GM11168 (cell line): ENCODE measurements around the gene PPP3CA.
"Not testable (repeated sequence)": the region's sequence is repeated elsewhere in the genome, so short reads cannot be mapped to it uniquely, and the experiment has no call there.

Experiments used
- in situ Hi-C: fragments of 300-500 bp; cut with MboI; formaldehyde crosslinking; loops from one replicate; pipeline ENCODE4 v1.12.0; 2022; ENCODE audit warnings: low sequenced_read_pairs; ENCODE audit not compliant: unreplicated experiment

Gene PPP3CA

GRCh38 chr4:101157415-101158133 is 189.8 kb downstream of the PPP3CA start:
- in situ Hi-C loops, result no loop called here

DNA sequence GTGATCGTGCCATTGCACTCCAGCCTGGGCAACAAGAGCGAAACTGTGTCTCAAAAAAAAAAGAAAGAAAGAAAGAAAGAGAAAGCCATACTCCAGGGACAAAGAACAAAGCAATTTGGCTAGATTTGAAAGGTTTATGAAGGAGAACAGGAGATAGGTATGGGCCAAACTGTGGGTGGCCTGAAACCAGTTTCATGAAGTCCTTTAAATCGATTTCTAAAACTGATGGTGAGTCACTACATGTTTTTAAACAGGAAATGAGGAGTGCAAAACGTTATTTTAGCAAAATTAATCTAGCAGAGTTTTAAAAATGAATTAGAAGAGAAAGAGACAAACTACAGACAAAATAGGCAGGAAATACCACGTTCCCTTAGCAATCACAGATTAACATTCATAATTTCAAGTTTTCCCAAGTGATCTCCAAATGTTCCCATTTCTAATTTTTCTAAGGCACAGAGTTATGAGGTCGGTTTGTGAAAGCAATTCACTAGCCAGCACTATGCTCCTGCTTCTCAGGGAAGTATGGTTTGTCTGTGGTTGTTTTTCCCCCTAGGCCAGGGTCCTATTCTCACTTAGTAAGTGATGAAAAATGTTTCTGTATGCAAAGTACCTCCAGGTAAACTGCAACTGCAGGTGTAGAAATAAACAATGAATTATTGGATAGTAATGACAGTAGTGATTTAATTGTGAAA is 190.6 kb downstream of the PPP3CA start:
- in situ Hi-C loops, result no loop called here

DNA sequence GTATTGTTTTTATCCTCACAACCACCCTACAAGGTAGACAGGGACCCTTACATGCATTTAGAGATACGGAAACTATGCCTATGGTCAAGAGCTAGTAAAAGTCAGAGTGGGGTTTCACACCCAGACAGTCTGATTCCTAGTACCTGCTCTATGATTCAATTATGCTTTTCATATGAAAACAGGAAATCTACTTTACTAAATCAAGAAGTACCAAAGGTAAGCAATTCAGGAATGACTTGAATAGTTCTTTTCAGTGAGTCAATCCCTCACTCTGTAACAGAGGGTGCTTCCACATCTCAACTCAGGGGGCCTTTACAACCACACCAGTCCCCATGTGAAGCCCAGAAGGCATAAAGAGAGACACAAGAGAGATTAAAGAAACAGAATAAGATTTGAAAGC is 191.4 kb downstream of the PPP3CA start:
- in situ Hi-C loops, result no loop called here

DNA sequence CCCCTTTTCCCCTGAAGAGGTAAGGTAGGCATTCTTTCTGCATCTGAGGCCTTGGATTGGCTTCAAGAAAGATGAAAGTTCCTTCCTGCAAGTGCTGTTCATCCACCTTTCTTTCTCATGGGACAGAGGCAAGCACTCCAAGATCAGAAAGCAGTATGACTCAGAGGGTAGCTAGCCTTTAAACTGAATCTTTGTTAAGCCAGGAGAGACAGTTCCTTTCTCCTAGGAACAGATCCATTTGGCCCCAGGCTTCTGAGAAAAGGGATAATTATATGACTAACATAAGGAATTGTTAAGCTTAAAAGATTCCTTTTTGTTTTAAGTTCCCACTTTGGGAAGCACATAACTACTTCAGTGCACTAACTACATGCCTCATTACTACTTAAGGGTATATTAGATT is 192.0 kb downstream of the PPP3CA start:
- in situ Hi-C loops, result no loop called here

DNA sequence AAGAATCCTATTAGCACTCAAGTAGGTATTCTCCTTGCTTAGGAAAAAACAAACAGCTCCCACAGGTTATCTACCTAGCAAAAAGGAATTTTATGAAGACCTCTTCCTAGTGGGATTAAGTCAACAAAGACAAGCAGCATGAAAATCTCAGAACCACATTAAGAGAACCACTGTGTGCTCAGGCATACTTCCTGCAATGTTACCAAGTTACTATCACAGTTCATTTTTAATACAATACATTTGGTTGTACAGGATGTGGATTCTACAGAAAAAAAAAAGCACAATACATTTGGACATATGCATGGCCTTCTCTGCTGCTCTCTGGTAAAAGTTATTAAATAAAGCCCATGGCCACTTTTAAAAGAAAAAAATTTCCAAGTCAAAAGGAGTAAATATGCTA is 193.7 kb downstream of the PPP3CA start:
- in situ Hi-C loops, result no loop called here

GRCh38 chr4:101152521-101152920 is 194.8 kb downstream of the PPP3CA start:
- in situ Hi-C loops, result no loop called here

GRCh38 chr4:101148551-101148950 is 198.8 kb downstream of the PPP3CA start:
- in situ Hi-C loops, result no loop called here

DNA sequence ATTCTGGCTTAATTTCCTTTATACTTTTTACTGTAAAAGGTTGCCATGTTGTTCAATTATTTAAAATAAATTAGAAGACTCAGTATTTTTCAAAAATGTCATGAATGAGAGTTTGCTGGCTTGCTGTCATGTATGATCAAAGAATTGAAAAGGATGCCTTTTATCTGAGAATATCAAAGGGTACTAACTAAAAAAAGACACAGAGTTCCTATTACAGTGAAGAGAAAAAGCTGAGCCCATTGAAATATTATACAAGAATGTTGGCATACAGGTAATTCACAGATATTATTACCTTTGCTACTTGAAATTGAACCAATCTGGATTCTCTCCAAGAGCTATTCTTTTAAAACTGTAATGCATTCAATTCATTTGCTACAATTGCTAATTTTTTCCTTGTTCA is 200.0 kb downstream of the PPP3CA start:
- in situ Hi-C loops, result no loop called here

- in situ Hi-C loops, result no loop called here
Observed at GRCh38 chr4:101145021-101145420, 202.3 kb downstream of the PPP3CA start.

- in situ Hi-C loops, result no loop called here
Observed at GRCh38 chr4:101142259-101142658, 205.1 kb downstream of the PPP3CA start.

DNA sequence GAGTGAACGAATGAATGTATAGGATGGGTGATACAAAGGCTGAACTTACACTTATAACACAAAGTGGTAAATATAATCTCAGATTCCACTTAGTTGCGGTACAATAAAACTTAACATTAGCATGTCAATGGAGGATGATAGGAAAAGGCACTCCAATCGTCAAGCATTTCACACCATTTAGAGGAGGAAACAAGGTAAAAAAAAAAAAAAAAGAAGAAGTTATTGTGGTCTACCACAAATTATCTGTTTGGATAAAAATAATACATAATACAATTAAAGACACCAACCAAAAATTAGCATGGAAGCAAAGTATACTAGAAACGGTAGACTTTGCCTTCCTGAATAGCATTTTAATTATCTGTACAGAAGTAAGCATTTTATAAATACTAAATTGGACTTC is 205.5 kb downstream of the PPP3CA start:
- in situ Hi-C loops, result no loop called here

- in situ Hi-C loops, result no loop called here
Observed at GRCh38 chr4:101141230-101141629, 206.1 kb downstream of the PPP3CA start.

GRCh38 chr4:101140228-101140627 is 207.1 kb downstream of the PPP3CA start:
- in situ Hi-C loops, result no loop called here

- in situ Hi-C loops, result no loop called here
Observed at GRCh38 chr4:101136373-101137370, 210.7 kb downstream of the PPP3CA start.

GRCh38 chr4:101135371-101136010 is 211.8 kb downstream of the PPP3CA start:
- in situ Hi-C loops, result no loop called here

DNA sequence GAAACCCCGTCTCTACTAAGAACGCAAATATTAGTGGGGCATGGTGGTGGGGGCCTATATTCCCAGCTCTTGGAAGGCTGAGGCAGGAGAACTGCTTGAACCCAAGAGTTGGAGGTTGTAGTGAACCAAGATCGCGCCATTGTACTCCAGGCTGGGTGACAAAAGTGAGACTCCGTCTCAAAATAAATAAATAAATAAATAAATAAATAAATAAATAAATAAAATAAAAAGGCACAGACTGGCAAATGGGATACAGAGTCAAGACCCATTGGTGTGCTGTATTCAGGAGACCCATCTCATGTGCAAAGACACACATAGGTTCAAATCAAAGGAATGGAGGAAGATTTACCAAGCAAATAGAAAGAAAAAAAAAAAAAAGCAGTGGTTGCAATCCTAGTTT is 216.3 kb downstream of the PPP3CA start:
- in situ Hi-C loops, result not testable (repeated sequence)

- in situ Hi-C loops, result not testable (repeated sequence)
Observed at GRCh38 chr4:101128898-101129297, 218.4 kb downstream of the PPP3CA start.

- in situ Hi-C loops, result no loop called here
Observed at GRCh38 chr4:101128473-101128872, 218.9 kb downstream of the PPP3CA start.

DNA sequence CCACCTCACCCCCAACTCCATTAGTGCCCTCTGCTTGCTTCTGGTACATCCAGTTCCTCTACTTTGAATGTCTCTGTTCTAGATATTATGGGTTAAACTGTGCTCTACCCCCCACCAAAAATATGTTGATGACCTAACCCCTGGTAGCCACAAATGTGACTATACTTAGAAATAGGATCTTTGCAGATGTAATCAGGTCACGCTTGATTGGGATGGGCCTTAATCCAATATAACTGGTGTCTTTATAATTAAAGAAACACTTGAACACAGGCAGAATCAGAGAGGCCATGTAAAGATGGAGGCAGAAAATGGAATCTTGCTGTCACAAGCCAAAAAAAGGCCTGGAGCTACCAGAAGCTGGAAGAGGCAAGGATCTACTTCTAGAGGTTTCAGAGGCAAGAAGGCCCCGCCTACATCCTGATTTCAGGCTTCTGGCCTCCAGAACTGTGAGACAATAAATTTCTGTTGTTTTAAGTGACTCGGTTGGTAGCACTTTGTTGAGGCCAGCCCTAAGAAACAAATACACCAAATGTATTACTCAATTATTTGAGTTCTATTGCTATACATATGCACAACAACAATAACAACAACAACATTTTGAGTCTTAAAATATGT is 220.0 kb downstream of the PPP3CA start:
- in situ Hi-C loops, result no loop called here

GRCh38 chr4:101126059-101126458 is 221.3 kb downstream of the PPP3CA start:
- in situ Hi-C loops, result no loop called here
